Uterus (tissue), 4 donors: Measurements from ENCODE around the gene DHRS3. TPM values are rescaled to one million over a fixed set of nuclear protein-coding genes. Genes with fewer than 3 reads are reported as not detected.

ENCODE experiments used
- DNase-seq, 2 donors: peaks; one replicate each; pipeline ENCODE4 v3.0.0-alpha.2; 2019 to 2020
- H3K27ac ChIP-seq, 2 donors: fragments of 200-600 bp; sonication (generic); 1 replicate in 1 of 2; 2 replicates in 1 of 2; pipeline ENCODE4 v1.5.1; 2016 to 2018
- H3K27me3 ChIP-seq, 2 donors: fragments of 200-600 bp; sonication (generic); one replicate each; pipeline ENCODE4 v1.5.1; 2018 to 2019; ENCODE audit warnings: control low read depth in 1 of 2
- H3K36me3 ChIP-seq, 2 donors: fragments of 200-600 bp; sonication (generic); one replicate each; pipeline ENCODE4 v1.5.1; 2019; ENCODE audit warnings: control low read depth in 1 of 2
- H3K4me1 ChIP-seq, 2 donors: fragments of 200-600 bp; sonication (generic); one replicate each; pipeline ENCODE4 v1.5.1; 2018 to 2019; ENCODE audit warnings: control low read depth in 1 of 2
- H3K4me3 ChIP-seq, 2 donors: fragments of 200-600 bp; sonication (generic); 1 replicate in 1 of 2; 2 replicates in 1 of 2; pipeline ENCODE4 v1.5.1; 2018 to 2019; ENCODE audit warnings: mild to moderate bottlenecking in 1 of 2
- H3K9me3 ChIP-seq, 2 donors: fragments of 200-600 bp; sonication (generic); one replicate each; pipeline ENCODE4 v1.5.1; 2019; ENCODE audit warnings: control low read depth in 1 of 2
- CTCF ChIP-seq, 4 experiments: fragments of 200-600 bp in 2 of 4; fragments of 450-650 bp in 2 of 4; sonication (generic) in 2 of 4; IDR thresholded peaks; one replicate each; pipeline ENCODE4 v1.5.1; 2016 to 2019; ENCODE audit warnings: antibody characterized with exemption in 4 of 4, mild to moderate bottlenecking in 2 of 4, moderate library complexity in 1 of 4
- POLR2A ChIP-seq, 2 donors: fragments of 450-650 bp; IDR thresholded peaks; one replicate each; pipeline ENCODE4 v1.6.1; 2016; ENCODE audit warnings: antibody characterized with exemption in 2 of 2, mild to moderate bottlenecking in 1 of 2, moderate library complexity in 1 of 2
- intact Hi-C: fragments of 100-400 bp; cut with DNase I; formaldehyde crosslinking; loops from one replicate; pipeline ENCODE4 v1.15.1; 2023; ENCODE audit warnings: low total_unique reads
- total RNA-seq, 4 donors: library from RNA; depleted of rRNA in 3 of 4; stranded (reverse); fragments of >200 nt in 3 of 4; gene quantifications; one replicate each; pipeline versions ENCODE4 v1.1.0 to v1.2.4, GENCODE V29; 2014 to 2023
- donor health status: DM: yes; HTN: yes; CAD: no.

Gene DHRS3
- total RNA-seq, 4 donors from 2014 or later = 12.6 to 82.0 (median 51.5) TPM

- intact Hi-C loops = no loop called here
- Histone ChIP-seq H3K9me3 (no peaks in the 10 kb centered on the region), H3K27me3 (no peaks in the 10 kb centered on the region), H3K36me3 (no peaks in the 10 kb centered on the region), H3K4me1 (peaks cover 8 to 11% of the 10 kb centered on the region in 2 donors), H3K4me3 (no peak overlapping the region), H3K27ac (no peak overlapping the region)
- TF ChIP-seq POLR2A (IDR thresholded peaks at IDR 0.05) = no peak
- TF ChIP-seq CTCF (IDR thresholded peaks at IDR 0.05) = no peak
- no peak for DNase-seq
Measured at GRCh38 chr1:12588695-12589094, 29.3 kb downstream of the DHRS3 start.

GRCh38 chr1:12587981-12588640 is 29.9 kb downstream of the DHRS3 start:
- intact Hi-C loops = no loop called here
- H3K9me3 ChIP-seq = no peaks in the 10 kb centered on the region

GRCh38 chr1:12585951-12586942 is 31.8 kb downstream of the DHRS3 start:
- no peak for TF ChIP-seq CTCF (IDR thresholded peaks at IDR 0.05)
- no peak for TF ChIP-seq POLR2A (IDR thresholded peaks at IDR 0.05)
- H3K4me1 ChIP-seq = peaks cover 4 to 8% of the 10 kb centered on the region in 2 donors

More at GRCh38 chr1:12587981-12588640, 29.9 kb downstream of the DHRS3 start:
- TF ChIP-seq CTCF (IDR thresholded peaks at IDR 0.05) (no peak), POLR2A (IDR thresholded peaks at IDR 0.05) (no peak)
- Histone ChIP-seq H3K36me3 (no peaks in the 10 kb centered on the region), H3K27ac (no peak overlapping the region), H3K4me1 (peaks cover 8 to 11% of the 10 kb centered on the region in 2 donors), H3K4me3 (no peak overlapping the region), H3K27me3 (no peaks in the 10 kb centered on the region)
- no peak for DNase-seq

GRCh38 chr1:12585536-12585935 is 32.5 kb downstream of the DHRS3 start:
- TF ChIP-seq POLR2A (IDR thresholded peaks at IDR 0.05) (no peak), CTCF (IDR thresholded peaks at IDR 0.05) (no peak)
- no peak overlapping the region for H3K4me3 ChIP-seq
- H3K27ac ChIP-seq = no peak overlapping the region
- no peaks in the 10 kb centered on the region for H3K27me3 ChIP-seq
- DNase-seq = no peak
- peaks cover 0 to 4% of the 10 kb centered on the region in 2 donors for H3K4me1 ChIP-seq
- intact Hi-C loops = no loop called here
- H3K36me3 ChIP-seq = no peaks in the 10 kb centered on the region
- no peaks in the 10 kb centered on the region for H3K9me3 ChIP-seq

More at GRCh38 chr1:12585951-12586942, 31.8 kb downstream of the DHRS3 start:
- Histone ChIP-seq H3K4me3 (no peak overlapping the region), H3K27me3 (no peaks in the 10 kb centered on the region), H3K27ac (no peak overlapping the region), H3K9me3 (no peaks in the 10 kb centered on the region), H3K36me3 (no peaks in the 10 kb centered on the region)
- intact Hi-C loops = no loop called here
- DNase-seq = no peak
